Measurements from ENCODE around the gene CDH23. TPM values are rescaled to one million over a fixed set of nuclear protein-coding genes. Genes with fewer than 3 reads are reported as not detected.

Gene CDH23
- total and polyA plus RNA-seq, 2 donors (not counting 1 experiment from before 2014, with no cell fraction given) = 0.37 to 0.89 TPM

DNA sequence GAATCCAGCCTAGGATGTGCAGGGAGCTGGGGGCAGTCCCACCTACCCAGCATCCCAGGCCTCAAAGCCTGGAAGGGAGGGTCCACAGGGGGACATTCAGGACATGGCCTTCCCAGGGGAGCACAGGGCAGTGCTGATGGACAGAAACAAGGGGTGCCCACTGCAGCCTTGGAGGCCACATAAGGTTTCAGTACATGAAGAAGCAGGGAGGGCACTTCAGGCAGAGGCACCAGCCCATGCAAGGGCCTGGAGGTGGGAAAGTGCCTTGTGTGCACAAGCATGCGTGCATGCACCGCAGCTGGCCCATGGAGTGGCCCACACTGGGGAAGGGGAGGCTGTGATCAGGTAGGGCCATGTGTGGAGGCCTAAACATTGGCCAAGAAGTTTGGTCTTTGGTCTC is 313.8 kb downstream of the CDH23 start:
- ChIA-PET POLR2A (no interaction called here), CTCF (interaction anchor here (1.1 to 14.0 kb wide), 11 partner anchors 10 to 404 kb away, joined by 3 to 199 read pairs (median 6); partner anchors contain the start of genes C10orf105, SLC29A3 and VSIR)
- Histone ChIP-seq H3K4me3 (ENCODE audit: control extremely low read depth in 1 of 5, extremely low read depth in 1 of 5, insufficient read depth in 1 of 5, low read depth in 2 of 5, low read length in 4 of 5) (no peak overlapping the region), H3K79me2 (ENCODE audit: control insufficient read depth, insufficient read depth, low read length) (no peaks in the 10 kb centered on the region), H3K4me2 (replicated peaks; ENCODE audit: low read depth, low read length, poor library complexity, severe bottlenecking) (no peak overlapping the region), H3K27me3 (replicated peaks in 1 of 4; ENCODE audit: control extremely low read depth in 1 of 4, control insufficient read depth in 3 of 4, insufficient read depth in 4 of 4, low read length in 3 of 4) (no peaks in the 10 kb centered on the region), H3K36me3 (replicated peaks in 1 of 2; ENCODE audit: control extremely low read depth in 1 of 2, control insufficient read depth in 1 of 2, extremely low read depth in 1 of 2, insufficient read depth in 2 of 2, low read length in 1 of 2) (no peaks in the 10 kb centered on the region), H3K9me3 (ENCODE audit: control extremely low read depth in 1 of 3, control insufficient read depth in 2 of 3, insufficient read depth in 1 of 3, low read length in 2 of 3) (no peaks in the 10 kb centered on the region), H2AFZ (ENCODE audit: insufficient read depth, low read depth, low read length, poor library complexity, severe bottlenecking) (no peak overlapping the region), H3K9ac (ENCODE audit: low read length) (no peak overlapping the region), H3K27ac (ENCODE audit: low read length in 2 of 2) (no peak overlapping the region), H3K4me1 (ENCODE audit: control insufficient read depth in 2 of 2, insufficient read depth in 2 of 2, low read length in 2 of 2) (peaks cover 38 to 44% of the 10 kb centered on the region in 2 donors), H4K20me1 (ENCODE audit: control insufficient read depth, insufficient read depth, low read length, poor library complexity, severe bottlenecking) (no peaks in the 10 kb centered on the region)
- DNase-seq = no peak
- 95% methylated on average over 2 of the region's 2 CpGs for WGBS (ENCODE audit: insufficient coverage)
- intact Hi-C loops (cut with micrococcal nuclease) = no loop called here
- H3K27me3 Mint-ChIP-seq = no peaks in the 10 kb centered on the region
- no peaks in the 10 kb centered on the region for H3K9me3 Mint-ChIP-seq (ENCODE audit: insufficient read depth)
- ATAC-seq (ENCODE audit: low read depth) = no peak
- H3K4me1 Mint-ChIP-seq = peaks cover 49% of the 10 kb centered on the region
- no peak for TF ChIP-seq EZH2 (IDR thresholded peaks at IDR 0.05; ENCODE audit: borderline replicate concordance, insufficient read depth, low read depth, low read length, poor library complexity, severe bottlenecking)
- TF ChIP-seq, protein P1, sequence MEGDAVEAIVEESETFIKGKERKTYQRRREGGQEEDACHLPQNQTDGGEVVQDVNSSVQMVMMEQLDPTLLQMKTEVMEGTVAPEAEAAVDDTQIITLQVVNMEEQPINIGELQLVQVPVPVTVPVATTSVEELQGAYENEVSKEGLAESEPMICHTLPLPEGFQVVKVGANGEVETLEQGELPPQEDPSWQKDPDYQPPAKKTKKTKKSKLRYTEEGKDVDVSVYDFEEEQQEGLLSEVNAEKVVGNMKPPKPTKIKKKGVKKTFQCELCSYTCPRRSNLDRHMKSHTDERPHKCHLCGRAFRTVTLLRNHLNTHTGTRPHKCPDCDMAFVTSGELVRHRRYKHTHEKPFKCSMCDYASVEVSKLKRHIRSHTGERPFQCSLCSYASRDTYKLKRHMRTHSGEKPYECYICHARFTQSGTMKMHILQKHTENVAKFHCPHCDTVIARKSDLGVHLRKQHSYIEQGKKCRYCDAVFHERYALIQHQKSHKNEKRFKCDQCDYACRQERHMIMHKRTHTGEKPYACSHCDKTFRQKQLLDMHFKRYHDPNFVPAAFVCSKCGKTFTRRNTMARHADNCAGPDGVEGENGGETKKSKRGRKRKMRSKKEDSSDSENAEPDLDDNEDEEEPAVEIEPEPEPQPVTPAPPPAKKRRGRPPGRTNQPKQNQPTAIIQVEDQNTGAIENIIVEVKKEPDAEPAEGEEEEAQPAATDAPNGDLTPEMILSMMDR (IDR thresholded peaks at IDR 0.05) = no peak
- H3K4me3 Mint-ChIP-seq = no peak overlapping the region
- H3K27ac Mint-ChIP-seq = no peak overlapping the region

- Mint-ChIP-seq H3K4me1 (peaks cover 52% of the 10 kb centered on the region), H3K4me3 (no peak overlapping the region), H3K27ac (no peak overlapping the region), H3K27me3 (no peaks in the 10 kb centered on the region), H3K9me3 (ENCODE audit: insufficient read depth) (no peaks in the 10 kb centered on the region)
- Histone ChIP-seq H2AFZ (ENCODE audit: insufficient read depth, low read depth, low read length, poor library complexity, severe bottlenecking) (no peak overlapping the region), H3K36me3 (replicated peaks in 1 of 2; ENCODE audit: control extremely low read depth in 1 of 2, control insufficient read depth in 1 of 2, extremely low read depth in 1 of 2, insufficient read depth in 2 of 2, low read length in 1 of 2) (no peaks in the 10 kb centered on the region), H3K9me3 (ENCODE audit: control extremely low read depth in 1 of 3, control insufficient read depth in 2 of 3, insufficient read depth in 1 of 3, low read length in 2 of 3) (no peaks in the 10 kb centered on the region), H3K9ac (ENCODE audit: low read length) (no peak overlapping the region), H3K27ac (ENCODE audit: low read length in 2 of 2) (no peak overlapping the region), H3K27me3 (replicated peaks in 1 of 4; ENCODE audit: control extremely low read depth in 1 of 4, control insufficient read depth in 3 of 4, insufficient read depth in 4 of 4, low read length in 3 of 4) (no peaks in the 10 kb centered on the region), H3K4me1 (ENCODE audit: control insufficient read depth in 2 of 2, insufficient read depth in 2 of 2, low read length in 2 of 2) (peaks cover 40 to 50% of the 10 kb centered on the region in 2 donors), H3K79me2 (ENCODE audit: control insufficient read depth, insufficient read depth, low read length) (no peaks in the 10 kb centered on the region), H4K20me1 (ENCODE audit: control insufficient read depth, insufficient read depth, low read length, poor library complexity, severe bottlenecking) (no peaks in the 10 kb centered on the region), H3K4me3 (ENCODE audit: control extremely low read depth in 1 of 5, extremely low read depth in 1 of 5, insufficient read depth in 1 of 5, low read depth in 2 of 5, low read length in 4 of 5) (no peak overlapping the region), H3K4me2 (replicated peaks; ENCODE audit: low read depth, low read length, poor library complexity, severe bottlenecking) (no peak overlapping the region)
- WGBS (ENCODE audit: insufficient coverage) = 90% methylated on average over 2 of the region's 6 CpGs
- no peak for DNase-seq
- TF ChIP-seq, protein P1 (IDR thresholded peaks at IDR 0.05) = no peak
- TF ChIP-seq EZH2 (IDR thresholded peaks at IDR 0.05; ENCODE audit: borderline replicate concordance, insufficient read depth, low read depth, low read length, poor library complexity, severe bottlenecking) = no peak
- POLR2A ChIA-PET = interaction anchor here (0.5 to 1.2 kb wide), 2 partner anchors 16 to 153 kb away, joined by 3 to 6 read pairs; no protein-coding TSS in a partner anchor
- CTCF ChIA-PET = interaction anchor here (0.9 to 14.0 kb wide), 13 partner anchors 9 to 405 kb away, joined by 3 to 199 read pairs (median 3); partner anchors contain the start of genes C10orf105, SLC29A3 and VSIR
- ATAC-seq (ENCODE audit: low read depth) = no peak
- intact Hi-C loops (cut with micrococcal nuclease) = no loop called here
Observed at GRCh38 chr10:71711052-71711623, 314.4 kb downstream of the CDH23 start.
